H1 (cell line): ENCODE data around the gene ZNF91.

ENCODE experiments used
- ASH2L ChIP-seq: fragments of 200-600, 300-600 bp; sonication (generic); IDR thresholded peaks from one replicate; pipeline ENCODE4 v1.7.1; 2017; ENCODE audit warnings: low read length
- BRCA1 ChIP-seq: IDR thresholded peaks from 2 replicates; pipeline ENCODE4 v1.6.1; 2012; ENCODE audit warnings: low read depth, low read length, improper control_type of control experiment
- CREB1 ChIP-seq: IDR thresholded peaks from 2 replicates; pipeline ENCODE4 v1.6.1; 2012; ENCODE audit warnings: inconsistent platforms
- EP300 ChIP-seq, 2 experiments: IDR thresholded peaks; 1 replicate in 1 of 2; 2 replicates in 1 of 2; pipeline ENCODE4 v1.6.1; 2011 to 2012; ENCODE audit warnings: low read depth in 2 of 2, low read length in 2 of 2, mild to moderate bottlenecking in 2 of 2, borderline replicate concordance in 1 of 2, inconsistent platforms in 1 of 2, moderate library complexity in 1 of 2
- FOSL1 ChIP-seq: IDR thresholded peaks from 2 replicates; pipeline ENCODE4 v1.6.1; 2011; ENCODE audit warnings: mild to moderate bottlenecking, low read depth, low read length, moderate library complexity; ENCODE audit not compliant: insufficient read depth
- HDAC6 ChIP-seq: IDR thresholded peaks from one replicate; pipeline ENCODE4 v1.7.1; 2012; ENCODE audit warnings: low read depth, mild to moderate bottlenecking, inconsistent platforms, low read length, moderate library complexity
- TAF1 ChIP-seq: IDR thresholded peaks from 2 replicates; pipeline ENCODE4 v1.6.1; 2011; ENCODE audit warnings: mild to moderate bottlenecking, low read depth, low read length
- USF2 ChIP-seq: IDR thresholded peaks from 2 replicates; pipeline ENCODE4 v1.6.1; 2011; ENCODE audit warnings: low read length, improper control_type of control experiment
- YY1 ChIP-seq: IDR thresholded peaks from 2 replicates; pipeline ENCODE4 v1.6.1; 2011; ENCODE audit warnings: low read depth, mild to moderate bottlenecking, low read length
- ZNF274 ChIP-seq: IDR thresholded peaks from 2 replicates; pipeline ENCODE4 v1.7.0; 2012; ENCODE audit warnings: low read length, borderline replicate concordance; ENCODE audit errors: extremely low read depth
- TF ChIP-seq, protein P1 (sequence below), 3 experiments: IDR thresholded peaks; 1 replicate in 2 of 3; 2 replicates in 1 of 3; pipeline versions ENCODE4 v1.5.1 to v1.6.1; 2011; ENCODE audit warnings: low read length in 3 of 3, mild to moderate bottlenecking in 3 of 3, inconsistent platforms in 2 of 3, low read depth in 1 of 3, moderate library complexity in 1 of 3; ENCODE audit not compliant: insufficient read depth in 1 of 3; ENCODE audit errors: control extremely low read depth in 1 of 3

- TF ChIP-seq, protein P1, sequence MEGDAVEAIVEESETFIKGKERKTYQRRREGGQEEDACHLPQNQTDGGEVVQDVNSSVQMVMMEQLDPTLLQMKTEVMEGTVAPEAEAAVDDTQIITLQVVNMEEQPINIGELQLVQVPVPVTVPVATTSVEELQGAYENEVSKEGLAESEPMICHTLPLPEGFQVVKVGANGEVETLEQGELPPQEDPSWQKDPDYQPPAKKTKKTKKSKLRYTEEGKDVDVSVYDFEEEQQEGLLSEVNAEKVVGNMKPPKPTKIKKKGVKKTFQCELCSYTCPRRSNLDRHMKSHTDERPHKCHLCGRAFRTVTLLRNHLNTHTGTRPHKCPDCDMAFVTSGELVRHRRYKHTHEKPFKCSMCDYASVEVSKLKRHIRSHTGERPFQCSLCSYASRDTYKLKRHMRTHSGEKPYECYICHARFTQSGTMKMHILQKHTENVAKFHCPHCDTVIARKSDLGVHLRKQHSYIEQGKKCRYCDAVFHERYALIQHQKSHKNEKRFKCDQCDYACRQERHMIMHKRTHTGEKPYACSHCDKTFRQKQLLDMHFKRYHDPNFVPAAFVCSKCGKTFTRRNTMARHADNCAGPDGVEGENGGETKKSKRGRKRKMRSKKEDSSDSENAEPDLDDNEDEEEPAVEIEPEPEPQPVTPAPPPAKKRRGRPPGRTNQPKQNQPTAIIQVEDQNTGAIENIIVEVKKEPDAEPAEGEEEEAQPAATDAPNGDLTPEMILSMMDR (IDR thresholded peaks at IDR 0.05; ENCODE audit: control extremely low read depth in 1 of 3, insufficient read depth in 1 of 3, low read depth in 1 of 3, low read length in 3 of 3), result no peak
- TF ChIP-seq TAF1 (no peak), ASH2L (no peak), ZNF274 (no peak), EP300 (IDR thresholded peaks at IDR 0.05; ENCODE audit: borderline replicate concordance in 1 of 2, low read depth in 2 of 2, low read length in 2 of 2) (no peak), BRCA1 (no peak), CREB1 (no peak), FOSL1 (no peak), USF2 (no peak), HDAC6 (no peak), YY1 (no peak)
These were observed 9.4 kb upstream of the ZNF91 start for GRCh38 chr19:23404676-23405075.
